ENCODE results near the gene RAI1. TPM values are rescaled to one million over a fixed set of nuclear protein-coding genes. Genes with fewer than 3 reads are reported as not detected.

RAI1 gene
- total and polyA plus RNA-seq, 10 of the 15 experiments (the other 5 are each of a cell fraction or from before 2014, with no cell fraction given), result 0.66 to 37.7 (median 6.0) TPM

DNA sequence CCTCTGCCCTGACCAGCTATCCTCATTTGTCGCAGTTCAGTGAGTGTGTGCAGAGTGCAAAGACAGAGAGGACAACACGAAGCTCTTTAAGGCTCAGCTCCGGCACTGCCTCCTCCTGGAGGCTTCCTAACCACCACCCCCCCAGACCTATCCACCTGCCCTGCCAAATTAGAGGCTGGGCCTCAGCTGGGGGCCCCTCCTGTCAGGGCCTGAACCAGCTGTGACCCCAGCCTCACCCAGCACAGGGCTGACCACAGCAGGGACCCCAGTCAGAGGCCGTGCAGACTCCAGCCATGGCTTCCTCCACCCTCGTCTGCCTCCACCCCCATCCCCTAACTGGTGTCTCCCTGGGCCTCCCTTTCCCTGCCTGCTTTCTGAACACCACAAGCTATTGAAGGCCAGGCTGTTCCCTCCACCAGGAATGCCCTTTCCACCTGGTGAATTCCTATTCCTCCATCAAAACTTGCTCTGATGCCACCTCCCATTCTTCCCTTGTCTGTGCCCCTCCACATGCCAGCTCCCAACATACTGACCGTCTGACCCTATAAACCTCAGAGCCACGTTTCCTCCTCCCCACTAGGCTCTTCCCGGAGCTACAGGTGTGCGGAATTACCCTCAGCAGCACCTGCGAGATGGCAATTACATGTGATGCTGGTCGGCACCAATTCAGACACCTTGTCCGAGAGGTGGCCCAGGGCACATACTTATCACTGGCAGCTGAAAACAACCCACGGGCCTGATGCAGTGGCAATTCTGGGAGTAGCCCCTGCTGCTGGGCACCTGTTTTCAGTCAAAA lies 146.8 kb downstream of the RAI1 start:
- ATAC-seq (no peak), DNase-seq (ENCODE audit: low read depth, low spot score) (no peak), FAIRE-seq (no peak)
- Histone ChIP-seq H4K20me1 (ENCODE audit: control insufficient read depth, insufficient read depth) (no peaks in the 10 kb centered on the region), H3K36me3 (ENCODE audit: control insufficient read depth in 2 of 2, insufficient read depth in 2 of 2, low read length in 1 of 2) (no peaks in the 10 kb centered on the region), H3K9me3 (replicated peaks; ENCODE audit: control insufficient read depth, insufficient read depth, low read length) (no peaks in the 10 kb centered on the region), H3K79me2 (ENCODE audit: control insufficient read depth, insufficient read depth, low read length) (no peaks in the 10 kb centered on the region; the same call in 1 of the 2 replicates), H3K4me2 (ENCODE audit: control insufficient read depth, insufficient read depth) (no peak overlapping the region), H3K27me3 (replicated peaks in 1 of 2; ENCODE audit: control insufficient read depth in 2 of 2, insufficient read depth in 2 of 2, low read length in 1 of 2) (no peaks in the 10 kb centered on the region), H3K27ac (ENCODE audit: control insufficient read depth, insufficient read depth) (no peak overlapping the region), H2AFZ (ENCODE audit: control insufficient read depth, low read depth, low read length) (no peak overlapping the region), H3K9ac (ENCODE audit: control insufficient read depth, insufficient read depth, low read length) (no peak overlapping the region), H3K4me3 (no peak overlapping the region), H3K4me1 (ENCODE audit: control insufficient read depth, insufficient read depth, low read length) (peaks cover 25% of the 10 kb centered on the region)
- no TSS peak for BruUV-seq (replicated peaks)
- ChIA-PET POLR2A (interaction anchor here (0.5 to 10.9 kb wide), 4 partner anchors 8 to 146 kb away, joined by 3 to 163 read pairs (median 4); partner anchors contain the start of gene SREBF1), CTCF (interaction anchor here (0.5 to 1.4 kb wide), 2 partner anchors 28 to 205 kb away, joined by 3 read pairs; no protein-coding TSS in a partner anchor), RAD21 (ENCODE audit: unreplicated experiment) (interaction anchor here (1.0 to 1.7 kb wide), 2 partner anchors 8 to 10 kb away, joined by 3 to 6 read pairs; partner anchors contain the start of gene SREBF1), SMC1A (ENCODE audit: uncharacterized antibody, unreplicated experiment) (no interaction called here)
- intact Hi-C loops (cut with micrococcal nuclease; ENCODE audit: unreplicated experiment), result no loop called here
- WGBS (ENCODE audit: insufficient coverage, insufficient replicate concordance, low lambda C conversion rate, missing lambda C conversion rate), result 83% methylated on average over 13 of the region's 13 CpGs
- in situ Hi-C loops (cut with MboI), result no loop called here
- TF ChIP-seq, protein P1, sequence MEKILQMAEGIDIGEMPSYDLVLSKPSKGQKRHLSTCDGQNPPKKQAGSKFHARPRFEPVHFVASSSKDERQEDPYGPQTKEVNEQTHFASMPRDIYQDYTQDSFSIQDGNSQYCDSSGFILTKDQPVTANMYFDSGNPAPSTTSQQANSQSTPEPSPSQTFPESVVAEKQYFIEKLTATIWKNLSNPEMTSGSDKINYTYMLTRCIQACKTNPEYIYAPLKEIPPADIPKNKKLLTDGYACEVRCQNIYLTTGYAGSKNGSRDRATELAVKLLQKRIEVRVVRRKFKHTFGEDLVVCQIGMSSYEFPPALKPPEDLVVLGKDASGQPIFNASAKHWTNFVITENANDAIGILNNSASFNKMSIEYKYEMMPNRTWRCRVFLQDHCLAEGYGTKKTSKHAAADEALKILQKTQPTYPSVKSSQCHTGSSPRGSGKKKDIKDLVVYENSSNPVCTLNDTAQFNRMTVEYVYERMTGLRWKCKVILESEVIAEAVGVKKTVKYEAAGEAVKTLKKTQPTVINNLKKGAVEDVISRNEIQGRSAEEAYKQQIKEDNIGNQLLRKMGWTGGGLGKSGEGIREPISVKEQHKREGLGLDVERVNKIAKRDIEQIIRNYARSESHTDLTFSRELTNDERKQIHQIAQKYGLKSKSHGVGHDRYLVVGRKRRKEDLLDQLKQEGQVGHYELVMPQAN (conservative IDR thresholded peaks at IDR 0.05), result no peak
- TF ChIP-seq ZNF622 (IDR thresholded peaks at IDR 0.05), result no peak
- no peak for TF ChIP-seq RCOR1 (conservative IDR thresholded peaks at IDR 0.05; ENCODE audit: low read depth, low read length)
- no peak for TF ChIP-seq SMARCA5 (IDR thresholded peaks at IDR 0.05)
- TF ChIP-seq CEBPB (IDR thresholded peaks at IDR 0.05; ENCODE audit: borderline replicate concordance in 1 of 2, low read depth in 2 of 2, low read length in 2 of 2), result no peak
- TF ChIP-seq SREBF1 (IDR thresholded peaks at IDR 0.05; ENCODE audit: low read length), result no peak
- no peak for TF ChIP-seq CBX3 (IDR thresholded peaks at IDR 0.05; ENCODE audit: borderline replicate concordance, low read depth)
- no peak for TF ChIP-seq ZBED1 (IDR thresholded peaks at IDR 0.05; ENCODE audit: borderline replicate concordance)
- TF ChIP-seq, protein P2, sequence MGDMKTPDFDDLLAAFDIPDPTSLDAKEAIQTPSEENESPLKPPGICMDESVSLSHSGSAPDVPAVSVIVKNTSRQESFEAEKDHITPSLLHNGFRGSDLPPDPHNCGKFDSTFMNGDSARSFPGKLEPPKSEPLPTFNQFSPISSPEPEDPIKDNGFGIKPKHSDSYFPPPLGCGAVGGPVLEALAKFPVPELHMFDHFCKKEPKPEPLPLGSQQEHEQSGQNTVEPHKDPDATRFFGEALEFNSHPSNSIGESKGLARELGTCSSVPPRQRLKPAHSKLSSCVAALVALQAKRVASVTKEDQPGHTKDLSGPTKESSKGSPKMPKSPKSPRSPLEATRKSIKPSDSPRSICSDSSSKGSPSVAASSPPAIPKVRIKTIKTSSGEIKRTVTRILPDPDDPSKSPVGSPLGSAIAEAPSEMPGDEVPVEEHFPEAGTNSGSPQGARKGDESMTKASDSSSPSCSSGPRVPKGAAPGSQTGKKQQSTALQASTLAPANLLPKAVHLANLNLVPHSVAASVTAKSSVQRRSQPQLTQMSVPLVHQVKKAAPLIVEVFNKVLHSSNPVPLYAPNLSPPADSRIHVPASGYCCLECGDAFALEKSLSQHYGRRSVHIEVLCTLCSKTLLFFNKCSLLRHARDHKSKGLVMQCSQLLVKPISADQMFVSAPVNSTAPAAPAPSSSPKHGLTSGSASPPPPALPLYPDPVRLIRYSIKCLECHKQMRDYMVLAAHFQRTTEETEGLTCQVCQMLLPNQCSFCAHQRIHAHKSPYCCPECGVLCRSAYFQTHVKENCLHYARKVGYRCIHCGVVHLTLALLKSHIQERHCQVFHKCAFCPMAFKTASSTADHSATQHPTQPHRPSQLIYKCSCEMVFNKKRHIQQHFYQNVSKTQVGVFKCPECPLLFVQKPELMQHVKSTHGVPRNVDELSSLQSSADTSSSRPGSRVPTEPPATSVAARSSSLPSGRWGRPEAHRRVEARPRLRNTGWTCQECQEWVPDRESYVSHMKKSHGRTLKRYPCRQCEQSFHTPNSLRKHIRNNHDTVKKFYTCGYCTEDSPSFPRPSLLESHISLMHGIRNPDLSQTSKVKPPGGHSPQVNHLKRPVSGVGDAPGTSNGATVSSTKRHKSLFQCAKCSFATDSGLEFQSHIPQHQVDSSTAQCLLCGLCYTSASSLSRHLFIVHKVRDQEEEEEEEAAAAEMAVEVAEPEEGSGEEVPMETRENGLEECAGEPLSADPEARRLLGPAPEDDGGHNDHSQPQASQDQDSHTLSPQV (IDR thresholded peaks at IDR 0.05), result no peak
- no peak for TF ChIP-seq TBL1XR1 (IDR thresholded peaks at IDR 0.05; ENCODE audit: low read depth, low read length)
- TF ChIP-seq SMAD5 (IDR thresholded peaks at IDR 0.05; ENCODE audit: low read depth), result no peak
- TF ChIP-seq, protein P3, sequence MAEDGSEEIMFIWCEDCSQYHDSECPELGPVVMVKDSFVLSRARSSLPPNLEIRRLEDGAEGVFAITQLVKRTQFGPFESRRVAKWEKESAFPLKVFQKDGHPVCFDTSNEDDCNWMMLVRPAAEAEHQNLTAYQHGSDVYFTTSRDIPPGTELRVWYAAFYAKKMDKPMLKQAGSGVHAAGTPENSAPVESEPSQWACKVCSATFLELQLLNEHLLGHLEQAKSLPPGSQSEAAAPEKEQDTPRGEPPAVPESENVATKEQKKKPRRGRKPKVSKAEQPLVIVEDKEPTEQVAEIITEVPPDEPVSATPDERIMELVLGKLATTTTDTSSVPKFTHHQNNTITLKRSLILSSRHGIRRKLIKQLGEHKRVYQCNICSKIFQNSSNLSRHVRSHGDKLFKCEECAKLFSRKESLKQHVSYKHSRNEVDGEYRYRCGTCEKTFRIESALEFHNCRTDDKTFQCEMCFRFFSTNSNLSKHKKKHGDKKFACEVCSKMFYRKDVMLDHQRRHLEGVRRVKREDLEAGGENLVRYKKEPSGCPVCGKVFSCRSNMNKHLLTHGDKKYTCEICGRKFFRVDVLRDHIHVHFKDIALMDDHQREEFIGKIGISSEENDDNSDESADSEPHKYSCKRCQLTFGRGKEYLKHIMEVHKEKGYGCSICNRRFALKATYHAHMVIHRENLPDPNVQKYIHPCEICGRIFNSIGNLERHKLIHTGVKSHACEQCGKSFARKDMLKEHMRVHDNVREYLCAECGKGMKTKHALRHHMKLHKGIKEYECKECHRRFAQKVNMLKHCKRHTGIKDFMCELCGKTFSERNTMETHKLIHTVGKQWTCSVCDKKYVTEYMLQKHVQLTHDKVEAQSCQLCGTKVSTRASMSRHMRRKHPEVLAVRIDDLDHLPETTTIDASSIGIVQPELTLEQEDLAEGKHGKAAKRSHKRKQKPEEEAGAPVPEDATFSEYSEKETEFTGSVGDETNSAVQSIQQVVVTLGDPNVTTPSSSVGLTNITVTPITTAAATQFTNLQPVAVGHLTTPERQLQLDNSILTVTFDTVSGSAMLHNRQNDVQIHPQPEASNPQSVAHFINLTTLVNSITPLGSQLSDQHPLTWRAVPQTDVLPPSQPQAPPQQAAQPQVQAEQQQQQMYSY (CRISPR knock-in tag; IDR thresholded peaks at IDR 0.05), result no peak
- no peak for TF ChIP-seq SPI1 (IDR thresholded peaks at IDR 0.05; ENCODE audit: borderline replicate concordance, insufficient read depth, low read depth, low read length)
- TF ChIP-seq NR2C1 (IDR thresholded peaks at IDR 0.05), result no peak
